GM21717 (cell line): Measurements from ENCODE around the gene TEX261.

ENCODE experiments used
- ATAC-seq: cut with Tn5 transposase; IDR thresholded peaks from one replicate; pipeline ENCODE4 v1.9.1; 2021; ENCODE audit warnings: mild to moderate bottlenecking, moderate library complexity; ENCODE audit not compliant: unreplicated experiment

Gene TEX261

GRCh38 chr2:70959851-70960832 is 34.5 kb downstream of the TEX261 start:
- ATAC-seq = no peak

- no peak for ATAC-seq
Observed at GRCh38 chr2:70959271-70959761, 35.4 kb downstream of the TEX261 start.

GRCh38 chr2:70958759-70959158 is 35.9 kb downstream of the TEX261 start:
- no peak for ATAC-seq

- ATAC-seq = no peak
Observed at GRCh38 chr2:70957798-70958197, 36.9 kb downstream of the TEX261 start.

- ATAC-seq = no peak
Observed at GRCh38 chr2:70956141-70956540, 38.5 kb downstream of the TEX261 start.

GRCh38 chr2:70954886-70955285 is 39.8 kb downstream of the TEX261 start:
- no peak for ATAC-seq

GRCh38 chr2:70949086-70949485 is 45.6 kb downstream of the TEX261 start:
- ATAC-seq = no peak

GRCh38 chr2:70948337-70949003 is 46.2 kb downstream of the TEX261 start:
- peak; percentile 91 for ATAC-seq

GRCh38 chr2:70947556-70948184 is 47.0 kb downstream of the TEX261 start:
- no peak for ATAC-seq

GRCh38 chr2:70946832-70947442 is 47.7 kb downstream of the TEX261 start:
- no peak for ATAC-seq

GRCh38 chr2:70944111-70944690 is 50.5 kb downstream of the TEX261 start:
- ATAC-seq = no peak

GRCh38 chr2:70943205-70943871 is 51.3 kb downstream of the TEX261 start:
- ATAC-seq = no peak

GRCh38 chr2:70942396-70943204 is 52.1 kb downstream of the TEX261 start:
- no peak for ATAC-seq

GRCh38 chr2:70941701-70942100 is 53.0 kb downstream of the TEX261 start:
- ATAC-seq = no peak

GRCh38 chr2:70941186-70941585 is 53.5 kb downstream of the TEX261 start:
- no peak for ATAC-seq

- ATAC-seq = no peak
Observed at GRCh38 chr2:70939839-70940580, 54.7 kb downstream of the TEX261 start.

- ATAC-seq = no peak
Observed at GRCh38 chr2:70939001-70939838, 55.5 kb downstream of the TEX261 start.

GRCh38 chr2:70938586-70938950 is 56.1 kb downstream of the TEX261 start:
- no peak for ATAC-seq
